Stimulated activated CD4-positive, alpha-beta T cell treated with anti-CD3 and anti-CD28 coated beads, Interleukin-1b, Interleukin-23, amount 100 ng/mL, for 1 hour (primary cell): ENCODE measurements around the gene ID2.

Experiments used
- DNase-seq, 2 donors: peaks; one replicate each; pipeline ENCODE4 v3.0.0-alpha.2; 2020; ENCODE audit warnings: low read depth in 2 of 2

The ID2 gene

GRCh38 chr2:8648441-8649213 is 33.2 kb upstream of the ID2 start:
- DNase-seq, result no peak

GRCh38 chr2:8649718-8650117 is 32.1 kb upstream of the ID2 start:
- DNase-seq, result no peak

- DNase-seq, result no peak
These were observed 31.6 kb upstream of the ID2 start for GRCh38 chr2:8650256-8650655.

- no peak for DNase-seq
These were observed 29.0 kb upstream of the ID2 start for GRCh38 chr2:8652774-8653426.

- DNase-seq, result no peak
These were observed 28.4 kb upstream of the ID2 start for GRCh38 chr2:8653485-8653884.

- DNase-seq, result no peak
These were observed 27.8 kb upstream of the ID2 start for GRCh38 chr2:8654041-8654440.

- DNase-seq, result no peak
These were observed 27.4 kb upstream of the ID2 start for GRCh38 chr2:8654483-8654882.

GRCh38 chr2:8656160-8656641 is 25.7 kb upstream of the ID2 start:
- DNase-seq, result no peak

- DNase-seq, result no peak
These were observed 25.0 kb upstream of the ID2 start for GRCh38 chr2:8656811-8657210.

- DNase-seq, result no peak
These were observed 24.3 kb upstream of the ID2 start for GRCh38 chr2:8657423-8658062.

- no peak for DNase-seq
These were observed 23.6 kb upstream of the ID2 start for GRCh38 chr2:8658064-8658862.

- DNase-seq, result no peak
These were observed 22.6 kb upstream of the ID2 start for GRCh38 chr2:8659092-8659734.

- no peak for DNase-seq
These were observed 21.9 kb upstream of the ID2 start for GRCh38 chr2:8659735-8660492.

GRCh38 chr2:8661235-8661634 is 20.6 kb upstream of the ID2 start:
- DNase-seq, result no peak

- DNase-seq, result no peak
These were observed 20.1 kb upstream of the ID2 start for GRCh38 chr2:8661736-8662135.

- no peak for DNase-seq
These were observed 19.5 kb upstream of the ID2 start for GRCh38 chr2:8662239-8662879.

GRCh38 chr2:8663997-8664396 is 17.9 kb upstream of the ID2 start:
- no peak for DNase-seq

- DNase-seq, result no peak
These were observed 15.3 kb upstream of the ID2 start for GRCh38 chr2:8666581-8666980.

GRCh38 chr2:8667896-8668512 is 13.9 kb upstream of the ID2 start:
- no peak for DNase-seq
